ENCODE results near the gene KCNMA1. TPM values are rescaled to one million over a fixed set of nuclear protein-coding genes. Genes with fewer than 3 reads are reported as not detected.

KCNMA1 gene
- total RNA-seq, 1 experiment from 2014 or later: 0.49 TPM

DNA sequence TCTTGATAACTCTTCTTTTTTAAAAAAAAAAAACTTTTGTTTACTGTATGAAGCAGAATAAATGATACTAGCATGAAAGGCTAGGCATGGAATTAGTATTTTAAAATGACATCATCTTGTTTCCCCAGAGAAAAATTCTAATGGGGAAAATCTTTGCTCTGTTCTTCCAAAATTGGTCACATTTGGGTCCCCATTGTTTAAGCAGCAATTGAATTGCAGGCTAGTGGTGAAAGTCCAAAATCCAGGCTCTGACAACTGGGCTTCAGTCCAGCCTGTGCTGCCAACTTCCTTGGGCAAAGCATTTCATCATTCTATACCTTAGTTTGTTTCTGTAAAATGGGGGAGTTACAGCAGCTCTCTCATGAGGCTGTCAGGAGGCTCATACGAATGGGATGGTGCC, 726.4 kb downstream of the KCNMA1 start:
- no peak overlapping the region for H3K4me2 ChIP-seq (ENCODE audit: low read length)
- RAD21 ChIA-PET (ENCODE audit: low non-redundant PET in 1 of 2, low total read pairs in 2 of 2, uncharacterized antibody in 2 of 2, unreplicated experiment in 2 of 2): no interaction called here
- CTCF ChIA-PET: no interaction called here
- no TSS peak for BruUV-seq (replicated peaks)
- no peak overlapping the region for H3K9ac ChIP-seq (ENCODE audit: low read length)
- POLR2A ChIA-PET: no interaction called here
- H3K9me2 ChIP-seq (ENCODE audit: insufficient read depth): no peaks in the 10 kb centered on the region
- H3K79me2 ChIP-seq (ENCODE audit: insufficient read depth, low read length): no peaks in the 10 kb centered on the region
- no peak for TF ChIP-seq SRF (IDR thresholded peaks at IDR 0.05; ENCODE audit: low read depth)
- no peak for TF ChIP-seq POLR2AphosphoS5 (IDR thresholded peaks at IDR 0.05; ENCODE audit: low read depth, low read length)
- TF ChIP-seq YY1 (IDR thresholded peaks at IDR 0.05; ENCODE audit: extremely low read depth, insufficient replicate concordance, low read depth, low read length): no peak
- TF ChIP-seq EGR1 (IDR thresholded peaks at IDR 0.05; ENCODE audit: low read depth): no peak
- TF ChIP-seq EZH2 (IDR thresholded peaks at IDR 0.05): no peak
- TF ChIP-seq ATF3 (IDR thresholded peaks at IDR 0.05): no peak
- no peak for TF ChIP-seq SP1 (IDR thresholded peaks at IDR 0.05; ENCODE audit: low read depth)
- H3K4me1 ChIP-seq (ENCODE audit: control insufficient read depth in 1 of 2, insufficient read depth in 2 of 2, low read length in 2 of 2): no peaks in the 10 kb centered on the region
- DNase-seq (ENCODE audit: low read depth, low spot score): no peak
- no peaks in the 10 kb centered on the region for H4K20me1 ChIP-seq (ENCODE audit: insufficient read depth)
- no peaks in the 10 kb centered on the region for H3K36me3 ChIP-seq (ENCODE audit: control insufficient read depth in 1 of 2, insufficient read depth in 2 of 2, low read length in 2 of 2)
- H2AFZ ChIP-seq (ENCODE audit: low read depth, low read length, poor library complexity, severe bottlenecking): no peak overlapping the region
- no peak for ATAC-seq
- intact Hi-C loops (cut with micrococcal nuclease): no loop called here
- H3K4me3 ChIP-seq (replicated peaks in 1 of 2; ENCODE audit: low read depth in 1 of 2, low read length in 2 of 2): no peak overlapping the region
- H3K27me3 ChIP-seq (ENCODE audit: insufficient read depth, low read length): peaks cover 2% of the 10 kb centered on the region; the same call in 1 of the 2 replicates
- no peak overlapping the region for H3K27ac ChIP-seq (ENCODE audit: low read depth, low read length)
- H3K9me3 ChIP-seq (ENCODE audit: control insufficient read depth in 1 of 2, insufficient read depth in 1 of 2, low read depth in 1 of 2, low read length in 2 of 2): no peaks in the 10 kb centered on the region

GRCh38 chr10:76910184-76910962, 727.2 kb downstream of the KCNMA1 start:
- Histone ChIP-seq H3K4me3 (replicated peaks in 1 of 2; ENCODE audit: low read depth in 1 of 2, low read length in 2 of 2) (no peak overlapping the region), H3K79me2 (ENCODE audit: insufficient read depth, low read length) (no peaks in the 10 kb centered on the region), H3K36me3 (ENCODE audit: control insufficient read depth in 1 of 2, insufficient read depth in 2 of 2, low read length in 2 of 2) (no peaks in the 10 kb centered on the region), H4K20me1 (ENCODE audit: insufficient read depth) (no peaks in the 10 kb centered on the region), H3K9me2 (ENCODE audit: insufficient read depth) (no peaks in the 10 kb centered on the region), H2AFZ (ENCODE audit: low read depth, low read length, poor library complexity, severe bottlenecking) (no peak overlapping the region), H3K27me3 (ENCODE audit: insufficient read depth, low read length) (no peaks in the 10 kb centered on the region; the same call in 1 of the 2 replicates), H3K4me2 (ENCODE audit: low read length) (no peak overlapping the region), H3K4me1 (ENCODE audit: control insufficient read depth in 1 of 2, insufficient read depth in 2 of 2, low read length in 2 of 2) (no peaks in the 10 kb centered on the region), H3K9ac (ENCODE audit: low read length) (no peak overlapping the region), H3K27ac (ENCODE audit: low read depth, low read length) (no peak overlapping the region), H3K9me3 (ENCODE audit: control insufficient read depth in 1 of 2, insufficient read depth in 1 of 2, low read depth in 1 of 2, low read length in 2 of 2) (no peaks in the 10 kb centered on the region)
- RAD21 ChIA-PET (ENCODE audit: low non-redundant PET in 1 of 2, low total read pairs in 2 of 2, uncharacterized antibody in 2 of 2, unreplicated experiment in 2 of 2): no interaction called here
- intact Hi-C loops (cut with micrococcal nuclease): no loop called here
- POLR2A ChIA-PET: no interaction called here
- DNase-seq (ENCODE audit: low read depth, low spot score) (no peak), ATAC-seq (no peak)
- CTCF ChIA-PET: no interaction called here
- TF ChIP-seq JUND (IDR thresholded peaks at IDR 0.05) (no peak), EGR1 (IDR thresholded peaks at IDR 0.05; ENCODE audit: low read depth) (no peak), CBX3 (IDR thresholded peaks at IDR 0.05; ENCODE audit: low read depth) (no peak), ZNF274 (IDR thresholded peaks at IDR 0.05; ENCODE audit: low read depth, low read length) (no peak), EZH2 (IDR thresholded peaks at IDR 0.05) (no peak)
- TF ChIP-seq, protein P1, sequence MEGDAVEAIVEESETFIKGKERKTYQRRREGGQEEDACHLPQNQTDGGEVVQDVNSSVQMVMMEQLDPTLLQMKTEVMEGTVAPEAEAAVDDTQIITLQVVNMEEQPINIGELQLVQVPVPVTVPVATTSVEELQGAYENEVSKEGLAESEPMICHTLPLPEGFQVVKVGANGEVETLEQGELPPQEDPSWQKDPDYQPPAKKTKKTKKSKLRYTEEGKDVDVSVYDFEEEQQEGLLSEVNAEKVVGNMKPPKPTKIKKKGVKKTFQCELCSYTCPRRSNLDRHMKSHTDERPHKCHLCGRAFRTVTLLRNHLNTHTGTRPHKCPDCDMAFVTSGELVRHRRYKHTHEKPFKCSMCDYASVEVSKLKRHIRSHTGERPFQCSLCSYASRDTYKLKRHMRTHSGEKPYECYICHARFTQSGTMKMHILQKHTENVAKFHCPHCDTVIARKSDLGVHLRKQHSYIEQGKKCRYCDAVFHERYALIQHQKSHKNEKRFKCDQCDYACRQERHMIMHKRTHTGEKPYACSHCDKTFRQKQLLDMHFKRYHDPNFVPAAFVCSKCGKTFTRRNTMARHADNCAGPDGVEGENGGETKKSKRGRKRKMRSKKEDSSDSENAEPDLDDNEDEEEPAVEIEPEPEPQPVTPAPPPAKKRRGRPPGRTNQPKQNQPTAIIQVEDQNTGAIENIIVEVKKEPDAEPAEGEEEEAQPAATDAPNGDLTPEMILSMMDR (IDR thresholded peaks at IDR 0.05 in 2 of 3, conservative IDR thresholded peaks at IDR 0.05 in 1 of 3; ENCODE audit: borderline replicate concordance in 1 of 3, insufficient read depth in 1 of 3, low read depth in 2 of 3, low read length in 2 of 3): no peak
- BruUV-seq (replicated peaks): no TSS peak

Measured in HCT116 (cell line).